ENCODE measurements around the gene METRNL. TPM values are rescaled to one million over a fixed set of nuclear protein-coding genes. Genes with fewer than 3 reads are reported as not detected.
"Not testable (repeated sequence)": the region's sequence is repeated elsewhere in the genome, so short reads cannot be mapped to it uniquely, and the experiment has no call there.

Gene METRNL
- total RNA-seq, 1 donor from 2014 or later = 76.2 TPM

DNA sequence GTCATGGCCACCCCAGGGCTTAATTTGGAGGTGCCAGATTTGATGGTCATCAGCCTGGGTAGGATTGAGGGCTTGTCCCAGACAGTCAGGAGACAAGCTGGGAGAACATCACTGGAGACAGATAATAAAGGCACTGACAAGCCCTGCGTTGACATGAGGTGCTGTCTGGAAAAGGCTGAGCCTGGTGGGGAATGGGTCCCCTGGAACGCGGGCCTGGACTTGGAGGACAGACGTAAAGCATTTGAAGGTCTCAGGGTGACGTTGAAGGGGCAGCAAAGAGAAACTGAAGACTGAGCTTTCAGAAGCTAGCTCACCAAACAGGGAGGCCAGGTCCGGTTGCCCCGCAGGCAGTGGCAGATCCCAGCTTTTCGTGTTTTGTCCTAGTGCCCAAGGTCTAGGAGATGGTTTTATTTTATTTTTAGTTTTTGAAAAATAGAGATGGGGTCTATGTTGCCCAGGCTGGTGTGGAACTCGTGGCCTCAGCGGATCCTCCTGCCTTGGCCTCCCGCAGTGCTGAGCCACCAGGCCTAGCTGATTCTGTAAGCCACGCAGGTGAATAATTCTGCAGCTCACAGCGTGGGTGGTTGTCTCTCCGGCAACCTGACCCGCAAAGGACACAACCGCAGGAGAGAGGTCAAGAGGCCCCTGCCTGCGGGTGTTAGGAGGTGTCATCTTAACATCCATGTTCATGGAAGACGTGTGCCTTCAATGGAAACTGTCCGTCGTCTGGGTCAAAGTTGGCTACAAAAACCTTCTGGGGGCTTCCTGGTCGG is 37.6 kb downstream of the METRNL start:
- Mint-ChIP-seq H3K27ac (no peak overlapping the region), H3K27me3 (peaks cover 32% of the 10 kb centered on the region)

DNA sequence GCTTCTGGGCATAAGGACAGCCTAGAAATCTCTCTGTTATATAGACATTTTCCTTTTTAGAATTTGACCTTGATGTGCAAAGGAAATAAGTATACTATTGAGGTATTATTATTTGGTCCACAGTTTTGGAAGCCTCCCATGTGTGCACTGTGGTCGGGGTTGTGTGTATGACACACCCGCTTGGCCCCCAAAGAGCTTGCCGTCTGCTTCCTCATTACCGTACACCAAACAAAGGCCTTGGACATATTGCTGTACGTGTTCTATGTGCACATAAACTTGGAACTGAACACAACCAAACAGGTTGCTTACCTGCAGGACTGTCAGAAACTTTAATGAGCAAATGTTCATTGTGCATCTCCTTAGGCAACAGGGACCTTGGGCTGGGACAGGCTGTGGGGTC is 38.2 kb downstream of the METRNL start:
- no peaks in the 10 kb centered on the region for H3K9me3 Mint-ChIP-seq
- no peak overlapping the region for H3K4me3 Mint-ChIP-seq
- peaks cover 38% of the 10 kb centered on the region for H3K27me3 Mint-ChIP-seq
- no peak for DNase-seq (ENCODE audit: extremely low spot score, unreplicated experiment)
- H3K4me1 Mint-ChIP-seq (ENCODE audit: unreplicated experiment) = peaks cover 20% of the 10 kb centered on the region
- TF ChIP-seq, protein P1, sequence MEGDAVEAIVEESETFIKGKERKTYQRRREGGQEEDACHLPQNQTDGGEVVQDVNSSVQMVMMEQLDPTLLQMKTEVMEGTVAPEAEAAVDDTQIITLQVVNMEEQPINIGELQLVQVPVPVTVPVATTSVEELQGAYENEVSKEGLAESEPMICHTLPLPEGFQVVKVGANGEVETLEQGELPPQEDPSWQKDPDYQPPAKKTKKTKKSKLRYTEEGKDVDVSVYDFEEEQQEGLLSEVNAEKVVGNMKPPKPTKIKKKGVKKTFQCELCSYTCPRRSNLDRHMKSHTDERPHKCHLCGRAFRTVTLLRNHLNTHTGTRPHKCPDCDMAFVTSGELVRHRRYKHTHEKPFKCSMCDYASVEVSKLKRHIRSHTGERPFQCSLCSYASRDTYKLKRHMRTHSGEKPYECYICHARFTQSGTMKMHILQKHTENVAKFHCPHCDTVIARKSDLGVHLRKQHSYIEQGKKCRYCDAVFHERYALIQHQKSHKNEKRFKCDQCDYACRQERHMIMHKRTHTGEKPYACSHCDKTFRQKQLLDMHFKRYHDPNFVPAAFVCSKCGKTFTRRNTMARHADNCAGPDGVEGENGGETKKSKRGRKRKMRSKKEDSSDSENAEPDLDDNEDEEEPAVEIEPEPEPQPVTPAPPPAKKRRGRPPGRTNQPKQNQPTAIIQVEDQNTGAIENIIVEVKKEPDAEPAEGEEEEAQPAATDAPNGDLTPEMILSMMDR (conservative IDR thresholded peaks at IDR 0.05) = no peak
- no peak overlapping the region for H3K27ac Mint-ChIP-seq
- no peaks in the 10 kb centered on the region for H3K36me3 Mint-ChIP-seq

More for the DNA sequence above, 37.6 kb downstream of the METRNL start:
- DNase-seq (ENCODE audit: extremely low spot score, unreplicated experiment) = no peak
- H3K9me3 Mint-ChIP-seq = no peaks in the 10 kb centered on the region
- H3K4me3 Mint-ChIP-seq = no peak overlapping the region
- TF ChIP-seq, protein P1 (conservative IDR thresholded peaks at IDR 0.05) = no peak
- no peaks in the 10 kb centered on the region for H3K36me3 Mint-ChIP-seq
- peaks cover 20% of the 10 kb centered on the region for H3K4me1 Mint-ChIP-seq (ENCODE audit: unreplicated experiment)

DNA sequence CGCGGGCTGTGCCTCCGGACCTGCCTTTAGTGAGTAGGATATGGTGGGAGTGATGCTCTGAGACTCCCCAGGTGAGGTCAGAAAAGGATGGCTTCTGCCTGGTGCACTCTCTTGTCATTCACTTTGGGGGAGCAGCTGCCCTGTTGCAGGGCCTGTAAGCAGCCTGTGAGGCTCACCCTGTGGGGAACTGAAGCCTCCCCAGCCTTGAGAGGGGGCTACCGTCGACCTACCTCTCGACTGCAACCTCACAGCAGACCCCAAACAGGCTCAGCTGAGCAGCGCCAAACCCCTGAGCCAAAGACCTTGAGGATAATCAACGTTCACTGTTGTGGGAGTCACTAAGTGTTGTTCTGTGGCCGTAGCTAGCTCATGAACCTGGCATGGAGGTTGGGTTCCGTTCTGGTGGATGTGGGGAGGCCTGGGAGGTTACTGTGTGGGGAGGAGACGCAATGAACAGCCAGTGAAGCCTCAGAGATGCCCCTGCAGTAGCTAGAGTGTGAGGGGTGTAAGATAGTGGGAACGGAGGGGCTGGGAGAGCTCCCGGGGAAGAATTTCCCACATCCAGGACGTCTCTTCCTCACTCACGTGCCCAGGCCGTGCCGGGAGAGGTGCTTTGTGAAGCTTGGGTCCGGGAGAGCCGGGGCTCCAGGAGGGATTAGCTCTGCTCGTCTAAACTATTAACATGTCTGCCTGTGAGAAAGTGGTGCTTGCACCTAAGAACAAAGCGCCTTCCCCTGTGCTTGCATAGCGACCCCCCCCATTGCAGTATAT is 38.8 kb downstream of the METRNL start:
- peak overlapping the region; percentile 32 for H3K27ac Mint-ChIP-seq
- peaks cover 20% of the 10 kb centered on the region for H3K4me1 Mint-ChIP-seq (ENCODE audit: unreplicated experiment)
- H3K4me3 Mint-ChIP-seq = no peak overlapping the region
- no peaks in the 10 kb centered on the region for H3K36me3 Mint-ChIP-seq
- H3K27me3 Mint-ChIP-seq = peaks cover 45% of the 10 kb centered on the region
- DNase-seq (ENCODE audit: extremely low spot score, unreplicated experiment) = no peak
- TF ChIP-seq, protein P1 (conservative IDR thresholded peaks at IDR 0.05) = no peak
- no peaks in the 10 kb centered on the region for H3K9me3 Mint-ChIP-seq

DNA sequence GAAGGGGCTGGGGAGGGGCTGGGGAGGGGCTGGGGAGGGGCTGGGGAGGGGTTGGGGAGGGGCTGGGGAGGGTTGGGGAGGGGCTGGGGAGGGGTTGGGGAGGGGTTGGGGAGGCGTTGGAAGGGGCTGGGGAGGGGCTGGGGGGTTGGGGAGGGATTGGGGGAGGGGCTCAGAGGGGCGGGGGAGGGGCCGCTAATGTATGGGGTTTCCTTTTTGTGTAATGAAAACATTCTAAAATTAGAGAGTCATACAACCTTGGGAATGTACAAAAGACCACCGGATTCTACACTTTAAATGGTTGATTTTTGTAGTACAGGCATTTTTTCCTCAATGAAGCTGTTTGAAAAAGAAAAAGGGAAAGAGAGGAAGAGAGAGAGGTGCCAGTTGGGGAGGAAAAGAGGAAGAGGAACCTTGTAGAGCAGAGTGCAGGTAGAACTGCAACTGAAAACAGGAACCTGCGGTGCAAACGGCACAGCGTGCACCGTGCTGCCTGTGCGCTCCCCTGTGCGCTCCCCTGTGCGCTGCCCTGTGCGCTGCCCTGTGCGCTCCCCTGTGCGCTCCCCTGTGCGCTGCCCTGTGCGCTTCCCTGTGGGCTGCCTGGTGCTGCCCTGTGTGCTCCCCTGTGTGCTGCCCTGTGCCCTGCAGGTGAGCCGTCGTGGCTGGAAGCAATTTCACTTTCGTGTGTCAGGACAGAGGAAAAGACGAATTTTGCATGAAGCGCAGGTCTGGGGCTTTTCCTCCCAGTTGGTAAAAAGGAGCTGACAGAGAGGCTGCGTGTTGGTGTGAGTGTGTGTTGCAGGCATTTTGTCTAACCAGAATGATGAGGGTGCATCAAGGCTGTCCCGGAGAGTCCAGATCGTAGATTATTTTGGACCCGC is 40.8 kb downstream of the METRNL start:
- H3K9me3 Mint-ChIP-seq = no peaks in the 10 kb centered on the region
- TF ChIP-seq, protein P1 (conservative IDR thresholded peaks at IDR 0.05) = no peak
- no peak for DNase-seq (ENCODE audit: extremely low spot score, unreplicated experiment)
- H3K4me1 Mint-ChIP-seq (ENCODE audit: unreplicated experiment) = peaks cover 20% of the 10 kb centered on the region
- H3K27me3 Mint-ChIP-seq = peaks cover 54% of the 10 kb centered on the region
- H3K27ac Mint-ChIP-seq = no peak overlapping the region
- no peaks in the 10 kb centered on the region for H3K36me3 Mint-ChIP-seq
- H3K4me3 Mint-ChIP-seq = peak overlapping the region; percentile 75

DNA sequence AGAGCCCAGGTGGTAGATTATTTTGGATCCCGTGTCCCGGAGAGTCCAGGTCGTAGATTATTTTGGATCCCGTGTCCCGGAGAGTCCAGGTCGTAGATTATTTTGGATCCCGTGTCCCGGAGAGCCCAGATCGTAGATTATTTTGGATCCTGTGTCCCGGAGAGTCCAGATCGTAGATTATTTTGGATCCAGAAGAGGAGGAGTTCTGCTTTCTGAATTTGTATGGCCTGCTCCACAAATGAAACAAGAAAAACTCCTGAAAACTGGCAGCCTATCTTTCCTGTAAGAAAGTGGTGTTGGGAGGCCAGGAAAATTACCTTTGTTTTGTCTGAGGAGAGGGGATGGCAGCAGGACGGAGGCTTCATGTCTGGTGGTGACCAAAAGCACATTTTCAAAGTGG is 42.1 kb downstream of the METRNL start:
- not testable (repeated sequence) for DNase-seq (ENCODE audit: extremely low spot score, unreplicated experiment); H3K9me3 Mint-ChIP-seq; H3K36me3 Mint-ChIP-seq; H3K27ac Mint-ChIP-seq
- H3K27me3 Mint-ChIP-seq = peaks cover 60% of the 10 kb centered on the region
- peak overlapping the region; percentile 11 for H3K4me3 Mint-ChIP-seq
- H3K4me1 Mint-ChIP-seq (ENCODE audit: unreplicated experiment) = peaks cover 20% of the 10 kb centered on the region
